CD1c-positive myeloid dendritic cell (primary cell): ENCODE results near the gene SLC23A2.
"Not testable (repeated sequence)": the region's sequence is repeated elsewhere in the genome, so short reads cannot be mapped to it uniquely, and the experiment has no call there.

Experiments used
- DNase-seq: peaks from one replicate; pipeline ENCODE4 v3.0.0-alpha.2; 2016; ENCODE audit errors: extremely low spot score

Gene SLC23A2

DNA sequence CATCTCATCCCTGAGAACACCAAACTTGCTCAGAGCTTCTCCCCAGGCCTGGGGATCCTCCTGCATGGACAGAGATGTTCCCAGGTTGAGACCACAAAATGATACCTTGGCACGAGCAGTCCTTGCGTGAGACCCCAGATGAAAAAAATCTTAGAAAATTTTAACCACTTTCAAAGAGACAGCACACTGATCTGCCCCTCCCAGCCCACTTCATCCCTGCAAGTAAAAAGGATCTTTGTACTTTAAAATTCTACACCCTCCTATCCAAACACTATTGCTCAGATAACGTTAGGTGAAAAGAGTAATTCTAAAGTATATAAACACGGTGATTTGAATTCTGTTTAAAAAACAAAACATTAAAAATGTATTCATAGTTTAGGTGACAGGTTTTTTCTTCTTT is 98.5 kb downstream of the SLC23A2 start:
- no peak for DNase-seq

DNA sequence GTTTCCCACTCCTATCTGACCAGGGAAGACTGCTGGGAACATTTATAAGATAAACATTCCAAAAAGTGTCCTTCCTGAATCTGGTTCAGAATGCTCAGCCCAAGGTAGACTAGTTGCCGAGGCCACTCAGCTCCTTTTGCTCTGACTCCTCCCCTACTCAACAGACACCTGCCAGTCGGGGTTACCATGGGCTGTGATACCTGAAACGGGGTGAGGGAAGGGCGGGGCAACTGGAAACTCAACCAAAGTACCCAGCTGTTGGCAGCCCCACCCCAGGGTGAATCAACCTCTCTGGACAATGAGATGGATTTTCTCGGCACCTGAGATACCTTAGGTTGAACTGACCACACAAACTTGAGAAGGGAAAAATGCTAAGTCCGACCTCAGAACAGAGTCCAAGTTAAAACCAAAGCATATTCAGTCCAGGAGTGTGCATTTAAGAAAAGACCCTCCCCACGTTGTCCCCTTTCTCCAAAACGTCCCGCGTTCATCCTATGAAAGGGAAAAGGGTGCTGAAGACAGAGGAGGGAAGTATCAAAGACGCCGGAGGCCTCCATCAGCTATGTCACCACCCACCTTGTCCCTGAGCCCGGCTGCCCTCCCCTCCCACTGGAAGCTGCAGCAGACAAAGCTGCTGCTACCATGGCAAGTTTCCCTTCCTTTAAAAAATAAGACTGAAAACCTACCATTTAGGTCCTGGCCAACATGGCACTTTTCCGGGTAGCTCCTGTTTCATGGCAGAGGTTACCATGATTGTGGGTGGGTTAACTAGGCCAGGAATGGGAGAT is 100.1 kb downstream of the SLC23A2 start:
- no peak for DNase-seq

DNA sequence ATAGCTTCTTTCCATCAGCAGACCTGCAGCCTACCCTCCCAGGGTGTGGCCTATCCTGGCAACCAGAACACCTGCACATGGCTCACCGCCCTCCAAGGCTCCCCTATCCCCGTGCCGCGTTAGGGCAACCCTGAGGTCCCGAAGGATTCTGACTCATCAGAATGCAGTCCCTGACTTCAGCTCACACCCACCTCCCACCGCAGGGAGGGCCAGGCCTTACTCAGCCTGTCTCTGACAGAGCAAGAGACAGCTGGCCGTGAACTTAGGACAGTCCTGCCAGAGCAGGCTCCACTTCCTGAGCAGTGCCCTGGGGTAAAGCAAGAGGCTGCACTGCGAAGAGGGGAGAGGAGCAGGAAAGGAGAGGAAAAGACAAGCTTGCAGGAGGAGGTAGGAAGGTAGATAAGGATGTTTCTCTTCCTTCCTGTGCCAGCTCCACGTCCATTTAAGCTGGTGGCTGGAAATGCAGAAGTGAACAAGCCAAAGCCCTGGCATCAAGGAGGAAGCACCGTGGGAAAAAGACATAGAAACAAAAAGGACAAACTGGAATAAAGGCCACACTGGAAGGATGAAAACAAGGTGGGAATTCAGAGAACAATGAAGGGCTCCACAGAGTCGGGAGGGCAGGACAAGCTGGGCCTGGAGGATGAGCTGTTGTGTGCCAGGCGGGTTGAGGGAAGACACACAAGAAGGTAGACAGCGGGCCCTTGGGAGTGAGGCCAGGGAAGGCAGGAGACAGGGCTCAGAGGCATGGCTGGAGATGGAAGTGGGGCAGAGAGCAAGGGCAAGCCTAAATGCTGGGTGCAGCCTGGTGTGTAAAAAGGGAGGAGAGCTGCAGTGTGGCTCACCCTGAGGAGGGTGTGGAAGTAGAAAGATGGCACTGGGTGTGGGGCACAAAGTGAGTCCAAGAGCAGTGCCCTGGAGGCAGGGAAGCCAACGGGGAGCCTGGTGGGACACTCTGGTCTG is 102.7 kb downstream of the SLC23A2 start:
- DNase-seq = peak; percentile 47

- no peak for DNase-seq
These were observed 103.7 kb downstream of the SLC23A2 start for GRCh38 chr20:4897600-4897999.

GRCh38 chr20:4896971-4897497 is 104.3 kb downstream of the SLC23A2 start:
- no peak for DNase-seq

- no peak for DNase-seq
These were observed 105.1 kb downstream of the SLC23A2 start for GRCh38 chr20:4896119-4896702.

- peak; percentile 51 for DNase-seq
These were observed 106.3 kb downstream of the SLC23A2 start for GRCh38 chr20:4894981-4895381.

DNA sequence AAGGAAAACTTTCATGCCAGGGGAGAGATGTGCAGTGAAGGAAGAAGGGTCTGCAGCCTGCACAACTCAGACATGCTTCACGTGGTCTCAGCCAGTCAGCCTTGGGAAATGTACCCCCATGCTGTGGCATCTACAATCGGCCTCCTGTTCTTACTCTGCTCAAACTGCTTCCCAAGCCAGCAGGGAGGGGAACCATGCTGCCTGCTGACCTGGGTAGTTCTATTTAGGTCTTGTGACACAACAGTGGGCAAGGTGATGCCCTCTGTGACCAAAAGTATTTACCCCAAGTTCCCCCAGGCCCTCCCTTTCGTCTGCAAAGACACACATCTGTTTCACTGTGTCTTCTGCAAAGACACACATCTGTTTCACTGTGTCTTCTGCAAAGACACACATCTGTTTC is 106.9 kb downstream of the SLC23A2 start:
- no peak for DNase-seq

DNA sequence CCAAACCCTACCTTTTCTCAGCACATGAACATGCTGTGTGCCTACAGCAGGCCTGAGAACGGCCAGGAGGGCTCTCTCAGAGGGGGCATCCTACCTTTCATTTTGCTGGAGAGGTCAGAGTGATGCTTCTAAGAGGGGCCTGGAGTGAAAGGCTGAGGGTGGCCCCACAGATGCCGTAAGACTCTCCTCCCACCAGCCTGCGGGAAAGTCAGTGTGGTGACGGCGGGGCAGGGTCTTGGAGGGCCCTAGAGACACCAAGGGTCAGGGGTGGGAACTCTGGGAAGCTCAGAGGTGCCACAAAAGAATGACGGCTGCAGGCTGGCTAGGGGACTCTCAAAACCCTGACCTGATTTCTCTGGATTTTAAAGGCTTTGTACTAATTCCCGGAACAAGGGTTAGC is 107.6 kb downstream of the SLC23A2 start:
- DNase-seq = no peak

- no peak for DNase-seq
These were observed 109.3 kb downstream of the SLC23A2 start for GRCh38 chr20:4891997-4892396.

DNA sequence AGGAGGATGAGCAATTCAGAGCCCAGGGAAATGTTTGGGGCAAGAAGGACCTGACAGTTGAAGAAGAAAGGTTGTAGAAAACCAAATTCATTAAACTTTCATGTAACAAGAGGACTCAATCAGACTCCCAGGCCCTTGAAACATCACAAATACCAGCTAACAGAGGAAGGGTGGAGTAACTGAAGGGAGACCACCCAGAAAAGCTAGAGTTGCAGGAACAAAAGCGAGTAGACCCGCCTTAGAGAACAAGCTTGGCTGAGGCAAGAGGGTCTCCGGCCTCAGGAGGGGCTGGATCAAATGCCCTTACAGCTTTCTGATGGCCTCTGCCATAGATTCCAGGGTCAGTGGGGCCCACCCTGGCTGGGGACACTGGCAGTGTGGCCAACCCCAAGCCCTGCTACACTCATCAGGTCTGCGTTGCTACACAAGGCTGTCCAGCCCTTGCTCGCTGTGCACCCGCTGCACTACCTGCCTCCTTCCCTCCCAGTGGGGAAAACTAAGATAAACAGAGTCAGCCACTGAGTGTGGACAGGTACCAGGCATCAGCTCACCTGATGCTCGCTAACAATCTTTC is 110.0 kb downstream of the SLC23A2 start:
- DNase-seq = no peak

- no peak for DNase-seq
These were observed 111.9 kb downstream of the SLC23A2 start for GRCh38 chr20:4889446-4889845.

- no peak for DNase-seq
These were observed 113.7 kb downstream of the SLC23A2 start for GRCh38 chr20:4887586-4887985.

DNA sequence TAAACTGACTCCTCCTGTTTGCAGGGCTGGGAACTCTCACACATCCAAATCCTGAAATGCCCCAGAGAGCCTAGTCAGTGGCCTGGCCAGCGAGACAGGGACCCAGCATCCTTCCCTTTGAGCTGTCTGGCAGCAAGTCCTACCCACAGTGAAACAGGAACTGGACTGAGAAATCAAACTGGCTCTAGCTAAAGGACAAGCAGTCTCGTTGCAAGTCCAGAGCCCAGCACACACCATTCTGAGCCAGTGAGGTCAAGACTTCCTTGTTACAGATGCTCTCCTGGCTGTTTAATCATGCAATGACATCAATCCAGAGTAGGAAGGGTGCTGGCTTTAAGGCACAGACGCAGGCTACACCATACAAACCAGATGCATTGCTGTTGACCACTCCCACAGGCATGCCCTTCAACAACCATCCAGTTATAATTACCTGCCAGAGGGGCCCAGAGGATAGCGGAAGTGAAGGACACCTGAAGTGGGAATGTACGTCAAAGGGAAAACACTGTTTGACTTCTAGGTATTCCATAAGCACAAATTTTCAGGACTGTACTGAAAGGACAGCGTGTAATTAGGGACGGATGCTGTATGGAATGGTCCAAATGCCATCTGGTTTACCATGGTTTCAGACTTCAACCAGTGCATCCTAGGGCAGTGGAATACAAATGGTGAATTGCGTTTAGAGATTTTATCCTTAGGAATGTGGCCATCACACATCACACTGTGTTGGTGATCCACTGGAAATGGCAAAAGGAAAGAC is 114.4 kb downstream of the SLC23A2 start:
- DNase-seq = peak; percentile 38

GRCh38 chr20:4885877-4886276 is 115.4 kb downstream of the SLC23A2 start:
- no peak for DNase-seq

DNA sequence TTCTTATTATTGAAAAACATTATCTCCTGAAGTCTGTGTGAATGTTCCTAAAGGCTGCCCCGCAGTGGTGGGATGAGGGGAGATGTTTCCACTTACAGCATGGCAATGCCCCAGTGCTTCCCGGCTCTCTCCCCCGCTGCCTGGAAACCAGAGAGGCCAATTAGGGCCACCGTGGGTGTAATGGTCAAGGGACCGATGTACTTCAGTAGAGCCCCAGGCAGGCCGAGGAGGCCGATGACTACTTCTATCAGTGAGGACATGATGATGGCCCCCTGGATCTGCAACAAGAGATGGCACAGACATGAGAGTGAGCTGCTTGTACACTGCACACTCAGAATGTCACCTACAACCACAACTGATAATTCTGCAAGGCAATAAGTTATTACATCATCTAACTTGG is 117.8 kb downstream of the SLC23A2 start:
- DNase-seq = no peak

GRCh38 chr20:4883051-4883450 is 118.3 kb downstream of the SLC23A2 start:
- no peak for DNase-seq

DNA sequence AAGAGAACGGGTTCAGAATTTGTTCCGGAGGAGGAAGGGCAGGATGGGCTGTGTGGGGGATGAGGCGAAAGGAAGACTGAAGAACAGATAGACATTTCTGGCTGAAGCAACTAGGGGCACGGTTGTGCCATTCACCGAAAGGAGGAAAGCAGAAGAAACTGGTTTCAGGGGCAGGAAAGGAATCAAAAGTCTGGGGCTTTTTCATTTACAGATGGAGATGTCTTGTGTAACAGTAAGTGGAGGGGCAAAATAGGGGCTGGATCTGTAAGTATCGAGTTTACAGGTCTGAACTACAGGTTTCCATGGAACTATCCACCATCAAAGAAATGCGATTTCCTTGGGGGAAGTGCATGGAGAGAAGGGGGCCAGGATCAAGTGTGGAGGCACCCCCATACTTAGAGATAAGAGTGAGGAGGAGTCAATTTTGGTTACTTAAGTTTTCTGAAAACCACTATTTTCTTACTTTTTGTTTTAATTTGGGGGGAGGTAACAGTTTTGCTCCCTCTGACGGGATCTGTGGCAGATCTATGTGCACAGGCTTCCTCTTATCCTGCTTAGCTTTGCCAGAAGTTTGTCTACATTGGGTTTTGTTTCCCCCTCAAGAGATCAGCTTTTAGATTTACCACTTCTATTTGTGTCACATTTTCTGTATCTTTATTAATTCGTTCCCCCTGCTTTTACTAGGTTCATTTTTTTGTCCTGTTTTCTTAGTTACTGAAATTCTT is 120.1 kb downstream of the SLC23A2 start:
- DNase-seq = no peak

DNA sequence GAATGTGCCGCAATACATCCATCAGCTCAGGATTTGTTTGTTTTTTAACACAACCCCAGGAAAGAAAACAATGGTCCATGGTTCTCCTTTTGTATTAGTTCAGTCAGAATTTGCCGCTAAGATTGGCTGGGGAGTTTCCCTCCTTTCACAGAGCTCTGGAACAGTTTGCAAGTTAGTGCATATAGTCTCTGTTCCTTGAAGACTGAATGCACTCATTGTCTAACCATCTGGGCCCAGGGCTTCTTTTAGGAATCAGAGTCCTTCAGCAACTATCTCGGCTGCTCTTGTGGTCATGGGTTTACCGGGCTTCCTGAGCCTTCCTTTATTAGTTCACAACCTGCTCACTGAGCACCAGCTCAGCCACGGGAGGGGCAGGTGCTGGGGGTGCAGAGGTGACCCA is 121.3 kb downstream of the SLC23A2 start:
- DNase-seq = no peak

DNA sequence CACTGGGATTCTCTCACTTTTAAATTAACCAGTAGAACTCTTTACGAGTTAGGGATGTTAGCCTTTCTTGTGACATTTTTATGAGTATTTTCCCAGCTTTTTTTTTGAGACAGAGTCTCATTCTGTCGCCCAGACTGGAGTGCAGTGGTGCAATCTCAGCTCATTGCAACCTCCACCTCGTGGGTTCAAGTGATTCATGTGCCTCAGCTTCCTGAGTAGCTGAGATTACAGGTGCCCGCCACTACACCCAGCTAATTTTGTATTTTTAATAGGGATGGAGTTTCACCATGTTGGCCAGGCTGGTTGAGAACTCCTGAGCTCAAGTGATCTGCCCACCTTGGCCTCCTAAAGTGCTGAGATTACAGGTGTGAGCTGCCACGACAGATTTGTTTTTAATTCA is 123.2 kb downstream of the SLC23A2 start:
- DNase-seq = not testable (repeated sequence)
